ENCODE measurements around the gene UNK.
"Not testable (repeated sequence)": the region's sequence is repeated elsewhere in the genome, so short reads cannot be mapped to it uniquely, and the experiment has no call there.

UNK gene

DNA sequence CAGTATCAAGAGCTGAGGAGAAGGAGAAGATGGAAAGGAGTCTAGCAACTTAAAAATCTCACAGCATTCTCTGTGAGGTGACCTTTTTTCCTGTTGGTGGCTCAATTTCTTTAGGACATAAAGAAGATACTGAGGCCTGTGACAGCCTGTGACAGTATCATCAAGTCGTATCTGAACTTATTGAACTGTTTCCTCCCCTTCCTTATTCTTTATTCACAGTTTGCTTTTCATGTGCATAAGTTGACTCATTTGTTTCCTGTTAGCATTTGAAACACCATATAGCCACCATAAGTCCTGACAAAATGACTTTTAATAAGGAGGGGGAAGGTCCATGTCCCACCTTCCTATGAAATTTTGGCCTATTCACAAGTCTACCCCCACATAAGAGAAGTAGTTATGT lies 8.9 kb downstream of the UNK start:
- DNase-seq (ENCODE audit: low spot score) = no peak

DNA sequence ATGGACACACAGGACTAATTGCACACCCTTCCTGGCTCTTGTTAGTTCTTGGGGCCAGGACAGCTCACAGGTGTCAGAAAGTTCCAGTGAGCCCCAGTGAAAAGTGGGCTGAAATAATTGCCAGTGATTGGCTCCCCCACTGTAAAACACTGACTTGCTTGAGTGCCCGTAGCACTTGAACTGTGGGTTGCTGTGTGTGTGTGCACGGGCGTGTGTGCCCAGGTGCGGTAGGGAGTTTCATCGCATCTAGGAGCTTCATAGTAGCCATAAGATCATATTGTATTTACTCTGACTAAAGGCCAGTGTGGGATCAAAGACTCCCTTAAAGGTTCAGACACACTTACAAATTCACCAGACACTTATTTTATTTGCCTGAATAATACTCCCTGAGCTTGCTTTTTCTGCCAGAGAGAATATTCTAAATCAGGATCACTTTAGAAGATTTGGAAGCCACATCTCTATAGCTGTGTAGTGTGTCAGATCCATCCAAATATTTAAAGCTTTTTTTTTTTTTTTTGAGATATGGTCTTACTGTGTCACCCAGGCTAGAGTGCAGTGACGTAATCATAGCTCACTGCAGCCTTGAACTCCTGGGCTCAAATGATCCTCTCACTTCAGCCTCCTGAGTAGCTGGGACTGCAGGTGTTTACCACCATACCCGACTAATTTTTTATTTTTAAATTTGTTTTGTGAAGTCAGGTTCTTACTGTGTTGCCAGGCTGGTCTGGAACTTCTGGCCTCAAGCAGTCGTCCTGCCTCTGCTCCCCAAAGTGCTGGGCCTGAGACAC lies 11.4 kb downstream of the UNK start:
- DNase-seq (ENCODE audit: low spot score) = no peak

DNA sequence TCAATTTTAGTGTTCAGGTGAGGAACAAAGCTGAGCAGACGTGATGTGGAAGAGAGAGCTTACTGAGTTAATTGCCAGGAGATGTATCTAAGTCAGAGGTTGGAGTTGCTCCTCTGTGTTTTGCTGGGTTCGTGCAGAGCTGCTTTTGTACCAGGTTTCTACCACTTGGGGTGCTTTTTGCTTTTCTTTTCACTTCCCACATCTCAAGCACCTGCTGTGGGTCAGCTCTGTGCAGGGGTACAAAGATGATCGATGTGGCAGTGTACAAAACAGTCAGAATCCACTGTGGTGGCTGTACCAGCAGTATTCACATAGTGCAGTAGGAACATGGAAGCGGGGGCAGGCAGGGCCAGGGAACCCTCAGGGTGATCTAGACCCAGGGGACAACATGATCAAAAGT lies 14.8 kb downstream of the UNK start:
- no peak for DNase-seq (ENCODE audit: low spot score)

DNA sequence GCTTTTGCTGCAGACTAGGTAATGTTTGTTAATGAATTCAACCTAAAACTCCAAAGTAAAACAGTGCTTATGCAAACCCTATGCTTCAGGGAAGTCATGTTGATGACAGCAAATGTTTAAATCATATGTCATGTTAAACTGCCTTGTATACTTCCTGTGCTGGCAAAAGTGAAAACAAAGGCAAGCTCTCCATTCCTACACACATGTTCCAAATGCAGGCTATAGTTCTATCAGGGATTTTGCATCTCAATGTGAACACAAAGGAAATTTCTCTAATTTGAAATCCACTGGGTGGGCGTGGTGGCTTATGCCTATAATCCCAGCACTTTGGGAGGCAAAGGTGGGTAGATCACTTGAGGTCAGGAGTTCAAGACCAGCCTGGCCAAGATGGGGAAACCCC lies 19.3 kb downstream of the UNK start:
- no peak for DNase-seq (ENCODE audit: low spot score)

DNA sequence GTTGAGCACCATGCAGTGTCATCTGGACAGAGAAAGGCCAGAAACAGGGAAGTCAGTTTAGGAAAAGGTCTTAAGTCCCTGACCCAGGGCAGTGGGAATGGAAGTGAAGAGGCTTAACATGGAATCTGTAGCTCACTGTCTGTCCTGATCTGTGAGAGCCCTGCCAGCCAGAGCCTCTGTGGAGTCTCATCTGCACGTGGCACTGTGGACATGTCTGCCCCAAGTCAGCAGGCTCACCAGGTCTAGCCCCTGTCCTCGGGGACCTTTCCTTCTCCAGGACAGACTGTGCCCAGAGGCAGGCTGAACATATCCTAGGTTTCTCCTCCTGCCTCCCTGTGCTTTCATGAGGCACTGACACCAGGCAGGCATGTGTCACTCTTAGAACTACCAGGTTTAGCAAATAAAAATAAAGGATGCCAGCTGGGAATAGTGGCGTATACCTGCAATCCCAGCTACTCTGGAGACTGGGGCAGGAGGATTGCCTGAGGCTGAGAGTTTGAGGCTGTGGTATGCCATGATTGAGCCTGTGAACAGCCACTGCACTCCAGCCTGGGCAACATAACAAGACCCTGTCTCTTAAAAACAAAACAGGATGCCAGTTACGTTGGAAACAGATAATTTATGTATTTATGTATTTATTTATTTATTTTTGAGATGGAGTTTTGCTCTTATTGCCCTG lies 22.4 kb downstream of the UNK start:
- DNase-seq (ENCODE audit: low spot score) = no peak

DNA sequence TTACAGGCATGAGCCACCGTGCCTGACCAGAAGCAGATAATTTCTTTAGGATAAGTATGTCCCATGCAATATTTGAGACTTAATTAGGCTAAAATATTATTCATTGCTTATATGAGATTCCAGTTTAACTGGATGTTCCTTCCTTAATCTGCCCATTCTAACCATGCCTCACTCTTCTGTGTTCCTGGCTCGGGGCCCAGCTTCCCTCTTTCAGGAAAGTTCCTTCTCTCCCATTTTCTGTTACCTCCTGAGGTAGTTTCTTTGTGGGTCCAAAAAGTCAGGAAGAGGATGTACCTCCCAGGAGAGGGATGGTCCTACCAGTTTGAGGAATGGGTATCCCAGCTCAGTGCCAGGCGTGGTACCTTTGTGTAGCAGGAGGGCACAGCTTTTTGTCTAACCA lies 23.3 kb downstream of the UNK start:
- no peak for DNase-seq (ENCODE audit: low spot score)

DNA sequence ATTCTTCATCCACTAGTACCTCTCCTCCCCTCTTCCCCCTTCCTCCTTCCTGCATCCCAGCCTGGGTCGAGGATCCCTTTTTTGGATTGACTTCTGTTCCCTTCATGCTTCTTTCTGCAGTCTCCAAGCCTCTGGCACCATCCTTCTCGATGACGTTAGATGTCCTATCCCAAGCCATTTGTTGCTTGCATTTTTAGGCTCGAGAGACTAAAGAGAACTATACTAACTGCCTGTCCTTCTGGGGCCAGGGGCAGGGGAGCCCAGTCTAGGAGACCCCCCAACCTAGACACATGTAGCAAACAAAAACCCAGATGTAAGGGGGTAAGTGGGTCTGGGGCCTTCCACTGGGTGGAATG lies 23.9 kb downstream of the UNK start:
- DNase-seq (ENCODE audit: low spot score) = no peak

DNA sequence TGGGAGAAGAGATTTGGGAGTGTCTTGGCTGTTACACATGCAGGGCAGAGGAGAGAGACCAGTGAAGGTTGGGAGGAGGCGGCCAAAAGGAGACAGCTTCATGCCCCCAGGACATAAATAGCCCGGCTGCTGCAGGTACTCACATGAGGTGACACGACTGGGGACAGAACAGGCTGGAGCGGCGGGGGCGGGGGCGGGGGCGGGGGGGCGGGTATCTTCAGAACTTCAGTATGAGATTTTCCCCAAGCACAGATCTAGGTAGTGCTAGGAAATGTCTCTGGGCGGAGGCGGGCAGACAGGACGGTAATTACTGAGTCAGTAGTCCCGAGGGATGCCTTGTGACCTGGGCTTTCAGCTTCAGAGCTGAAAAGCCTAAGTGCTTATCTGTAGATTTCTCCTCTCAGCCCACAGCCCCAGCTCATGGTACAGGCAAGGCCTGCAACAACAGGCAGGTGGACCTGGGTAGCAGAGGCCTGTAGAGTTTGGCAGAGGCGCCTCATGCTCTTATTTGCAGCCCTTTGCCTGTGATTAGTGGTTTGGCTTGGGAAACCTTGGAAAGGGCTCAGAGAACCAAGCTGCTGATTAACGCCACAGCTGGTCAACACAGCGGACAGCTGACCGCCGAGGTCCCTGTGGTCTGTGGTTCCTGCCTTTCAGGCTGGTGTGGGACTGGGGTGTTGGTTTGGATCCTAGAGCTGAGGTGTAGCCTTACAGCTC lies 24.5 kb downstream of the UNK start:
- DNase-seq (ENCODE audit: low spot score) = peak; percentile 94

DNA sequence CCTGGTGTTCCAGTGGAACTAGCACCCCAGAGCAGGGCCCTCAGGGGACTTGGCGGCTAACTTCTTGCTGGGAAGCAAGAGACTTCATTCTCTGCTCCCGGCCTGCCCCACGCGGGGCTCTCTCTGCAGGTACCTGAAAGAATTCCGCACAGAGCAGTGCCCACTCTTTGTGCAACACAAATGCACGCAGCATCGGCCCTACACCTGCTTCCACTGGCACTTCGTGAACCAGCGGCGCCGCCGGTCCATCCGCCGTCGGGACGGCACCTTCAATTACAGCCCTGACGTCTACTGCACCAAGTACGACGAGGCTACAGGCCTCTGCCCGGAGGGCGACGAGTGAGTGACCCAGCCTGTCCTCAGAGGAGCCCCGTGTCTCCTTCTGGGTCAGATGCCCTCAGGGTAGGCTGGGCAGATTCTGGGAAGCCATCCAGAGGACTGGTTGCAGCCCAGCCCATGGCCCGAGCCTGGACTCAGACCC lies 25.1 kb downstream of the UNK start:
- DNase-seq (ENCODE audit: low spot score) = no peak

DNA sequence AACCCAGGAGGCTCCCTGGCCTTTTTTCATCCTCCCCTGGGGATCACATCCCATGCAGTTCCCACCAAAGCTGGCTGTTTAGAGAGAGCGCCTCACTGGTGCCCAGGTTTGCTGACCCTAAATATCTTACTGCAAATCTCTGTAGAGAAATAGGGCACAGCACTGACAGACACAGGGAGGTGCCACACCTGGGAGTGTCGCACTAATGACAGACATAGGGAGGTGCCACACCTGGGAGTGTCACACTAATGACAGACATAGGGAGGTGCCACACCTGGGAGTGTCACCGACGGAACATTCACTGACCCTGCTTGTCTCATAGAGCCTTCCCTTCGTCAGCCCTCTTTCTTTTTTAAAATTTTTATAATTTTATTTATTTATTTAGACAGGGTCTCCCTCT lies 25.6 kb downstream of the UNK start:
- no peak for DNase-seq (ENCODE audit: low spot score)

DNA sequence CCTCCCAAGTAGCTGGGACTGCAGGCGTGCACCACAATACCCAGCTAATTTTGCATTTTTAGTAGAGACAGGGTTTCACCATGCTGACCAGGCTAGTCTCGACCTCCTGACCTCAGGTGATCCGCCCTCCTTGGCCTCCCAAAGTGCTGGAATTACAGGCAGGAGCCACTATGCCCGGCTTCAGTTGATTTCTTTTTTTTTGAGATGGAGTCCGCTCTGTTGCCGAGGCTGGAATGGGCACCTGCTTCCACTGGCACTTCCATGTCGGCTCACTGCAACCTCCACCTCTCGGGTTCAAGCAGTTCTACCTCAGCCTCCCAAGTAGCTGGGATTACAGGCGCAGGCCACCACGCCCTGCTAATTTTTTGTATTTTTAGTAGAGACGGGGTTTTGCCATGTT lies 26.1 kb downstream of the UNK start:
- DNase-seq (ENCODE audit: low spot score) = not testable (repeated sequence)

DNA sequence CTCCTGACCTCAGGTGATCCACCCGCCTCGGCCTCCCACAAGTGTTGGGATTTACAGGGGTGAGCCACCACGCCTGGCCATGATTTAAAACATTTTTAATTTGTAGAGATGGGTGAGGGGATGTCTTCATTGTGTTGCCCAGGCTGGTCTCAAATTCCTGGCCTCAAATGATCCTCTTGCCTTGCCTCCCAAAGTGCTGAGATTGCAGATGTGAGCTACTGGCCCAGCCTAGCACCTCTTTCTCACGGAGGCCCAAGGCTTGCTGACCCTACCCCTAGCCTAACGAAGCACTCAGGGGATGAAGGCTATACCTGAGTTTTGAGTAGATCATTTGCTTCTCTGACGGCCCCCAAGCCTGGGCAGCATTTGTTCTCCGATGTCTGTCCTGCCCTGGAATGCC lies 26.6 kb downstream of the UNK start:
- DNase-seq (ENCODE audit: low spot score) = no peak

DNA sequence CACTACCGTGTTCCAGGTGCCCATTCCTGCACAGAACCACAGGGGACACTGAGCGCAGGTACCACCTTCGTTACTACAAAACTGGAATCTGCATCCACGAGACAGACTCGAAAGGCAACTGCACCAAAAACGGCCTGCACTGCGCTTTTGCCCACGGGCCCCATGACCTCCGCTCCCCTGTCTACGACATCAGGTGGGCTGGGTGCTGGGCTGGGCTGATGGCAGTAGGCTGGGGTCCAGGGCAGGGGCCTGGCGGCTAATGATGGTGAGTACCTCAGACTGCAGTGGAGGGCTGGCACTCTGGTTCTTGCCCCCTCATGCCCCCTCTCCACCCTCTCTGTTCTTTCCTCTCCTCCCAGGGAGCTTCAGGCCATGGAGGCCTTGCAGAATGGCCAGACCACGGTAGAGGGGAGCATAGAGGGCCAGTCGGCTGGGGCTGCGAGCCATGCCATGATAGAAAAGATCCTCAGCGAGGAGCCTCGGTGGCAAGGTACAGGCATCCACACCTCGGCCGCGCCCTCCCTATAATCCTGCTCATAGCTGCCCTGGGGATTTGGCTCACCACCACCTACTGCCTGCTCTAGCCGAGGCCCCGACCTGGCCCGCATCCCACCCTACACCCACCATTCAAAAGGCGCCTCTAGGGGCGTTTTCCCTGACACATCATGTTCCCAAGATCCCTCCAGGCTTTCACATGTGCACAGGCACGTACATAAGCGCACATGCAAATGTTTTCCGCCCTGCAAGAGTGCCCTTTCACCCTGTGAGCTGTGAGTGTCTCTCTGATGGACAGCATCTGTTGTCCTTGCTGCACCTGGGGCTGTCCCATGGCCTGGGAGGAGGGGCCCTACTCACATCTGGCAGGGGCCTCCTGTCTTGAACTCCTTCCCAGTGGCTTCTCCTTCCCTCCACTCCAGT lies 27.7 kb downstream of the UNK start:
- DNase-seq (ENCODE audit: low spot score) = no peak

DNA sequence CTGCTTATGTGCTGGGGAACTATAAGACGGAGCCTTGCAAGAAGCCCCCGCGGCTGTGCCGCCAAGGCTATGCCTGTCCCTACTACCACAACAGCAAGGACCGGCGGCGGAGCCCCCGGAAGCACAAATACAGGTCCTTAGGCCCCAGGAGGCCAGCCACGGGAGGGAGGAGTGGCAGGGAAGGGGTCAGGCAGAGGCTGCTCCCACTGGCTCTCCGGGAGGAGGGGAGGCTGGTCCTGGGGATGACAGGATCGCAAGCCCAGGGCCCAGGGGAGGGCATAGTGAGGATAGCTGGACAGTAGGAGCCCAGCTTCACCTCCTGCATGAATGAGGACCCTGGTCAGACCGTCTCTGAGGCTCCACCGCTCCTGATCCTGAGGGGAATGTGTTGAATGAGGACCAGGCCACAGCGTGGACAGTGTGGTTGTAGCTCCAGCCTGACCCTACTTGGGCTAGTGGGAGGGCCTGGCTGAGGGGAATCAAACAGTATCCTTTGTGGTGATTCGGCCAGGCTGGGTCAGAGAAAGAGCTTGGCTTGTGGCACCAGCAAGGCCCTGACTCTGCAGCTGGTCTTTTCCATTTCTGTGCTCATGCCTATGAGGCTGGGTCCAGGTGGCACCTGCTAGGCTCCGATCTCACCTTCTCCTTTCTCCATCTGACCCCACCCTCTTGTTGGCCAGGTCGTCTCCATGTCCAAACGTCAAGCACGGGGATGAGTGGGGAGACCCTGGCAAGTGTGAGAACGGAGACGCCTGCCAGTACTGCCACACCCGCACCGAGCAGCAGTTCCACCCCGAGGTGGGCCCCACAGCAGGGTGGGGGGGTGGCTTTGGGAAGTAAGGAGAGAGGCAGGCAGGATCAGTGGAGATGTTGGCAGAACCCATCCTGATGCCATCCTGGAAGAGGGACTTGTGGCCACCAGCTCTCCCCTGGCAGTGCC lies 28.7 kb downstream of the UNK start:
- no peak for DNase-seq (ENCODE audit: low spot score)

DNA sequence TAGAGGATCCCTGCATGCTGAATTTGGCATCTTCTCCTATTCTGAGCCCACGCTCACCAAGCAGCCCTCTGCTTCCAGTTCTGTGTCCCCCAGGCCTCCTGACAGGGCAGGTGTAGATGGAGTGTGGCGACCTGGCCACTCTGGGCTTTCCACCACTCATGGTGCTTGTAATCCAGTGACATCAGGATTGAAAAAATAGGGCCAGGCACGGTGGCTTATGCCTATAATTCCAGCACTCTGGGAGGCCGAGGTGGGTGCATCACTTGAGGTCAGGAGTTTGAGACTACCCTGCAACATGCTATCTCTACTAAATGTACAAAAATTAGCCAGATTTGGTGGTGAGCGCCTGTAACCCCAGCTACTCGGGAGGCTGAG lies 29.4 kb downstream of the UNK start:
- DNase-seq (ENCODE audit: low spot score) = no peak

DNA sequence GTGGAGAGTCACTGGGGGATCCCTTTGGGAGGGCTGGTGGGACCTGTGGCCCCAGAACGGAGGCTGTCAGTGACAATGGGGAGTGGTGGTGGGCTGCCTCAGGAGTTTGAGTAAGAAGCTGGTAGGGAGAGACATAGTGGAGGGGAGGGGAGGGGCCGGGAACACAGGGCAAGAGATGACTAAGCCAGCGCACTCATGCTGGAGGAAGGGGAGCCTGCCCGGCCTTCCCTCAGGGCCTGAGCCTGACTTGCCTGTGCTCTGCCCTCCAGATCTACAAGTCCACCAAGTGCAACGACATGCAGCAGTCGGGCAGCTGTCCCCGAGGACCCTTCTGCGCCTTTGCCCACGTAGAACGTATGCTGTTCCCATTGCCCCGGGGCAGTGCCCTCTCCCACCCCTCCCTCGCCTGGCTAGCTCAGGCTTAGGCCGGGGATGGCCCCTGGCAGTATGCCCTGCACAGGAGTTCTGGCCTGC lies 30.3 kb downstream of the UNK start:
- DNase-seq (ENCODE audit: low spot score) = no peak

DNA sequence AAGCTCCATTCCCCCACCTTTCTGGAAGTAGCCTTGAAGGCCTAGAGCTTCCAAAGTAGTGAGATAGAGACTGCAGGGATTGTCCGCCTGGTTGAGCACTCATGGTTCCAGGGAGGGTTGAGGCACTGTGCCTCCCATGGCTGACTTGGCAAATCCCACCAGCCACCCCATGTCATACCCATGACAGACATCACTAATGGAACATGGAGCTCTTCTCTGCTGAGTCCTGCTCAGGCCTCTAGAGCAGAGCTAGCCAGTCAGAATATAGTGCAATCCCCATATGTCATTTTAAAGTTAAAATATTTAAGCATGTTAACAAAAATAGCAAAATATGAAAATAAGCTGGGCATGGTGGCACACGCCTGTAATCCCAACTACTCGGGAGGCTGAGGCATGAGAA lies 30.8 kb downstream of the UNK start:
- DNase-seq (ENCODE audit: low spot score) = no peak

DNA sequence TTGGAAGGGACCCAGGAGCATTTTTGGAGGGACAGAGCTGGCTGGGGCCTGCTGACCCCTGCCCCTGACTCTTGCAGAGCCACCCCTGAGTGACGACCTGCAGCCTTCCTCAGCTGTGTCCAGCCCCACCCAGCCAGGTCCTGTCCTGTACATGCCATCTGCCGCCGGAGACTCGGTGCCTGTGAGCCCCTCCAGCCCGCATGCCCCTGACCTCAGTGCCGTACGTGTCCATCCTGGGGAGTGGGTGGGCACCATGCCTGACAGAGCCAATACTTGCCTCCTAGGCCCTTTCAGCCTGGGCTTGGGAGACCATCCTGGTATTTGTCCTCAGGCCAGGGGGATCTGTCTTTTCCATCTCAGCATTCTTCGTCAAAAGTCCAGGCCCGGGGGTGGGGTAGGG lies 32.1 kb downstream of the UNK start:
- no peak for DNase-seq (ENCODE audit: low spot score)

DNA sequence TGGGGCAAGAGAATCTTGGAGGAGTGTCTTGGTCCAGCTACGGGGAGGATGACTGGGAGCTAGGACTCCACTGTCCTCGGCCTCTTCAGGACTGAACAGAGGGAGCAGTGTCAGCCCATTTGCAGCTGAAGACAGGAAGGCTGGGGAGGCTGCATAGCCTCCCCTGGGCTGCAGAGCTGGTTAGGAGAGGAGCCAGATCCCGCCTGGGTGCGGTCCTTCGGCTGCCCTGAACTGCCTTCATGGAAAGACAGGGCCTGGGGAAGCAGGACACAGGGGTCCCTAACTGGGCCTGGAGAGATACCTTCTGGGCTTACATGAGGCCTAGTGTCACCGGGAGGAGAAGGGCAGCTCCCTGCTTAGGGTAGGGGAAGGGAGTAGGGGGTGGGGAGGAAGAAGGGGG lies 33.0 kb downstream of the UNK start:
- DNase-seq (ENCODE audit: low spot score) = no peak

DNA sequence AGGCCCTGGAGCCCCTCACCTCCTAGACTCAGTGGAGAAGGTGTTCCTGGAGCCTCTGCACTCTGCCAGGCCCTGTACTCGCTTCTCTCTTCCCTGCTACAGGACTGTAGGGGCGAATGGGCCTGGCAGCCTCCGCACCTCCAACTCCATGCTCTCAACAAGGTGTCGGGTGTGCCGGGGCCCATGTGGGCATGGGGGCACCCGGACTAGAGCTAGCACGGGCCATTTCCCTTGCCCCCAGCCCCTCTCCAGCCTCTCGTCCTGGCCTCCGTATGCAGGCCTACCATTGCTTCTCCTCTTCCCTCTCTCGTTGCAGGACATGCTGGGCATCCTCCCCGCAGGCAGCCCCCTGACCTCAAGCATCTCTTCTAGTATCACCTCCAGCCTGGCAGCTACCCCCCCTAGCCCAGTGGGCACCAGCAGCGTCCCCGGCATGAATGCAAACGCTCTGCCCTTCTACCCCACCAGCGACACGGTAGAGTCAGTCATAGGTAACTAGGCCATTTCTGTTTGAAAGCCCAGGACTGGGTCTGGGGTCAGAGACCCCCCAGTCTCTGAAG lies 33.8 kb downstream of the UNK start:
- no peak for DNase-seq (ENCODE audit: low spot score)
